ENCODE measurements around the gene FAM89A. TPM values are rescaled to one million over a fixed set of nuclear protein-coding genes. Genes with fewer than 3 reads are reported as not detected.

The FAM89A gene
- total RNA-seq, 5 donors from 2014 or later (not counting 1 experiment from before 2014, with no cell fraction given), result 3.0 to 9.5 (median 7.6) TPM

- H3K27ac ChIP-seq (ENCODE audit: low read length), result no peak overlapping the region
- H3K9me3 Mint-ChIP-seq, result no peaks in the 10 kb centered on the region
- peaks cover 4 to 9% of the 10 kb centered on the region in 2 donors for H3K27me3 Mint-ChIP-seq
- H3K36me3 Mint-ChIP-seq, result no peaks in the 10 kb centered on the region
- DNase-seq (no peak), ATAC-seq (replicated peaks in 1 of 4) (no peak)
- no peaks in the 10 kb centered on the region for H3K4me1 ChIP-seq (ENCODE audit: control insufficient read depth in 1 of 2, extremely low read depth in 1 of 2, insufficient read depth in 2 of 2, low read length in 2 of 2)
- H3K4me1 Mint-ChIP-seq, result no peaks in the 10 kb centered on the region
- CTCF ChIA-PET, result no interaction called here
- peaks cover 0 to 9% of the 10 kb centered on the region in 2 experiments for H3K27me3 ChIP-seq (replicated peaks in 1 of 2; ENCODE audit: control insufficient read depth in 2 of 2, extremely low read depth in 1 of 2, insufficient read depth in 2 of 2, low read length in 1 of 2)
- no peaks in the 10 kb centered on the region for H3K9me3 ChIP-seq
- no peaks in the 10 kb centered on the region for H3K36me3 ChIP-seq (ENCODE audit: control insufficient read depth in 2 of 2, extremely low read depth in 1 of 2, insufficient read depth in 1 of 2, low read length in 1 of 2)
- H3K4me3 ChIP-seq (ENCODE audit: control insufficient read depth in 1 of 2, extremely low read depth in 1 of 2, low read length in 1 of 2), result no peak overlapping the region
- no peak overlapping the region for H3K27ac Mint-ChIP-seq
- no peak overlapping the region for H3K4me3 Mint-ChIP-seq
- WGBS (ENCODE audit: insufficient coverage), result no CpG with 5 or more reads among the region's 1 CpG
- POLR2A ChIA-PET, result no interaction called here
These were observed 19.6 kb upstream of the FAM89A start for GRCh38 chr1:231059566-231060193.

- H3K4me3 Mint-ChIP-seq, result no peak overlapping the region
- WGBS (ENCODE audit: insufficient coverage), result 74% methylated on average over 5 of the region's 8 CpGs
These were observed 18.5 kb upstream of the FAM89A start for GRCh38 chr1:231058416-231059109.

GRCh38 chr1:231057410-231057809 is 17.4 kb upstream of the FAM89A start:
- peaks cover 0 to 9% of the 10 kb centered on the region in 2 experiments for H3K27me3 ChIP-seq (replicated peaks in 1 of 2; ENCODE audit: control insufficient read depth in 2 of 2, extremely low read depth in 1 of 2, insufficient read depth in 2 of 2, low read length in 1 of 2)
- ATAC-seq (replicated peaks in 1 of 4), result no peak
- H3K4me1 Mint-ChIP-seq, result peaks cover 12 to 15% (median 15%) of the 10 kb centered on the region in 3 donors
- H3K9me3 Mint-ChIP-seq, result no peaks in the 10 kb centered on the region
- WGBS (ENCODE audit: insufficient coverage), result 60% methylated on average over 1 of the region's 3 CpGs
- H3K4me3 Mint-ChIP-seq, result no peak overlapping the region
- peaks cover 6 to 12% of the 10 kb centered on the region in 2 donors for H3K27me3 Mint-ChIP-seq
- no peaks in the 10 kb centered on the region for H3K9me3 ChIP-seq
- no peak overlapping the region for H3K27ac ChIP-seq (ENCODE audit: low read length)
- no peak for DNase-seq
- no peaks in the 10 kb centered on the region for H3K36me3 Mint-ChIP-seq
- ChIA-PET CTCF (no interaction called here), POLR2A (no interaction called here)
- H3K4me3 ChIP-seq (ENCODE audit: control insufficient read depth in 1 of 2, extremely low read depth in 1 of 2, low read length in 1 of 2), result no peak overlapping the region
- no peak overlapping the region for H3K27ac Mint-ChIP-seq
- no peaks in the 10 kb centered on the region for H3K36me3 ChIP-seq (ENCODE audit: control insufficient read depth in 2 of 2, extremely low read depth in 1 of 2, insufficient read depth in 1 of 2, low read length in 1 of 2)
- H3K4me1 ChIP-seq (ENCODE audit: control insufficient read depth in 1 of 2, extremely low read depth in 1 of 2, insufficient read depth in 2 of 2, low read length in 2 of 2), result no peaks in the 10 kb centered on the region

More at GRCh38 chr1:231058416-231059109, 18.5 kb upstream of the FAM89A start:
- Mint-ChIP-seq H3K27me3 (peaks cover 4 to 9% of the 10 kb centered on the region in 2 donors), H3K9me3 (no peaks in the 10 kb centered on the region), H3K4me1 (peaks cover 4 to 6% (median 6%) of the 10 kb centered on the region in 3 donors), H3K36me3 (no peaks in the 10 kb centered on the region), H3K27ac (no peak overlapping the region)
- DNase-seq (no peak), ATAC-seq (replicated peaks in 1 of 4) (no peak)
- no peak overlapping the region for H3K27ac ChIP-seq (ENCODE audit: low read length)
- ChIA-PET CTCF (no interaction called here), POLR2A (no interaction called here)
- no peaks in the 10 kb centered on the region for H3K9me3 ChIP-seq
- no peaks in the 10 kb centered on the region for H3K4me1 ChIP-seq (ENCODE audit: control insufficient read depth in 1 of 2, extremely low read depth in 1 of 2, insufficient read depth in 2 of 2, low read length in 2 of 2)
- peaks cover 0 to 9% of the 10 kb centered on the region in 2 experiments for H3K27me3 ChIP-seq (replicated peaks in 1 of 2; ENCODE audit: control insufficient read depth in 2 of 2, extremely low read depth in 1 of 2, insufficient read depth in 2 of 2, low read length in 1 of 2)
- no peaks in the 10 kb centered on the region for H3K36me3 ChIP-seq (ENCODE audit: control insufficient read depth in 2 of 2, extremely low read depth in 1 of 2, insufficient read depth in 1 of 2, low read length in 1 of 2)
- no peak overlapping the region for H3K4me3 ChIP-seq (ENCODE audit: control insufficient read depth in 1 of 2, extremely low read depth in 1 of 2, low read length in 1 of 2)

GRCh38 chr1:231055271-231055670 is 15.2 kb upstream of the FAM89A start:
- Mint-ChIP-seq H3K4me1 (peaks cover 12 to 15% (median 15%) of the 10 kb centered on the region in 3 donors), H3K36me3 (no peaks in the 10 kb centered on the region), H3K27ac (no peak overlapping the region), H3K27me3 (peaks cover 5 to 7% of the 10 kb centered on the region in 2 donors), H3K4me3 (no peak overlapping the region), H3K9me3 (no peaks in the 10 kb centered on the region)
- H3K4me1 ChIP-seq (ENCODE audit: control insufficient read depth in 1 of 2, extremely low read depth in 1 of 2, insufficient read depth in 2 of 2, low read length in 2 of 2), result no peaks in the 10 kb centered on the region
- CTCF ChIA-PET, result no interaction called here
- POLR2A ChIA-PET, result no interaction called here
- peaks cover 0 to 3% of the 10 kb centered on the region in 2 experiments for H3K27me3 ChIP-seq (replicated peaks in 1 of 2; ENCODE audit: control insufficient read depth in 2 of 2, extremely low read depth in 1 of 2, insufficient read depth in 2 of 2, low read length in 1 of 2)
- no peaks in the 10 kb centered on the region for H3K9me3 ChIP-seq
- no peak overlapping the region for H3K4me3 ChIP-seq (ENCODE audit: control insufficient read depth in 1 of 2, extremely low read depth in 1 of 2, low read length in 1 of 2)
- H3K27ac ChIP-seq (ENCODE audit: low read length), result no peak overlapping the region
- no peak for DNase-seq
- ATAC-seq (replicated peaks in 1 of 4), result no peak
- no peaks in the 10 kb centered on the region for H3K36me3 ChIP-seq (ENCODE audit: control insufficient read depth in 2 of 2, extremely low read depth in 1 of 2, insufficient read depth in 1 of 2, low read length in 1 of 2)

- H3K4me1 Mint-ChIP-seq, result peaks cover 12 to 15% (median 15%) of the 10 kb centered on the region in 3 donors
- Histone ChIP-seq H3K9me3 (no peaks in the 10 kb centered on the region), H3K36me3 (ENCODE audit: control insufficient read depth in 2 of 2, extremely low read depth in 1 of 2, insufficient read depth in 1 of 2, low read length in 1 of 2) (no peaks in the 10 kb centered on the region), H3K27me3 (replicated peaks in 1 of 2; ENCODE audit: control insufficient read depth in 2 of 2, extremely low read depth in 1 of 2, insufficient read depth in 2 of 2, low read length in 1 of 2) (peaks cover 0 to under 1% of the 10 kb centered on the region in 2 experiments), H3K4me1 (ENCODE audit: control insufficient read depth in 1 of 2, extremely low read depth in 1 of 2, insufficient read depth in 2 of 2, low read length in 2 of 2) (no peaks in the 10 kb centered on the region), H3K27ac (ENCODE audit: low read length) (no peak overlapping the region), H3K4me3 (ENCODE audit: control insufficient read depth in 1 of 2, extremely low read depth in 1 of 2, low read length in 1 of 2) (no peak overlapping the region)
- H3K36me3 Mint-ChIP-seq, result no peaks in the 10 kb centered on the region
- no peak overlapping the region for H3K4me3 Mint-ChIP-seq
- CTCF ChIA-PET, result no interaction called here
- DNase-seq, result no peak
- H3K27ac Mint-ChIP-seq, result no peak overlapping the region
- no peaks in the 10 kb centered on the region for H3K9me3 Mint-ChIP-seq
- 15% methylated on average over 4 of the region's 7 CpGs for WGBS (ENCODE audit: insufficient coverage)
- POLR2A ChIA-PET, result no interaction called here
- peaks cover 8 to 11% of the 10 kb centered on the region in 2 donors for H3K27me3 Mint-ChIP-seq
- no peak for ATAC-seq (replicated peaks in 1 of 4)
These were observed 13.6 kb upstream of the FAM89A start for GRCh38 chr1:231053493-231054162.

- Mint-ChIP-seq H3K4me1 (peaks cover 12 to 15% (median 15%) of the 10 kb centered on the region in 3 donors), H3K4me3 (no peak overlapping the region), H3K36me3 (no peaks in the 10 kb centered on the region), H3K9me3 (no peaks in the 10 kb centered on the region), H3K27ac (no peak overlapping the region), H3K27me3 (peaks cover 7 to 15% of the 10 kb centered on the region in 2 donors)
- Histone ChIP-seq H3K36me3 (ENCODE audit: control insufficient read depth in 2 of 2, extremely low read depth in 1 of 2, insufficient read depth in 1 of 2, low read length in 1 of 2) (no peaks in the 10 kb centered on the region), H3K4me3 (ENCODE audit: control insufficient read depth in 1 of 2, extremely low read depth in 1 of 2, low read length in 1 of 2) (no peak overlapping the region), H3K27ac (ENCODE audit: low read length) (no peak overlapping the region), H3K9me3 (no peaks in the 10 kb centered on the region), H3K27me3 (replicated peaks in 1 of 2; ENCODE audit: control insufficient read depth in 2 of 2, extremely low read depth in 1 of 2, insufficient read depth in 2 of 2, low read length in 1 of 2) (no peaks in the 10 kb centered on the region), H3K4me1 (ENCODE audit: control insufficient read depth in 1 of 2, extremely low read depth in 1 of 2, insufficient read depth in 2 of 2, low read length in 2 of 2) (no peaks in the 10 kb centered on the region)
- ChIA-PET CTCF (no interaction called here), POLR2A (no interaction called here)
- DNase-seq (no peak), ATAC-seq (replicated peaks in 1 of 4) (no peak)
- 100% methylated on average over 2 of the region's 8 CpGs for WGBS (ENCODE audit: insufficient coverage)
These were observed 12.7 kb upstream of the FAM89A start for GRCh38 chr1:231052777-231053176.
